Measurements from ENCODE around the gene CNGA3. TPM values are rescaled to one million over a fixed set of nuclear protein-coding genes. Genes with fewer than 3 reads are reported as not detected.

Gene CNGA3
- total RNA-seq: not detected

DNA sequence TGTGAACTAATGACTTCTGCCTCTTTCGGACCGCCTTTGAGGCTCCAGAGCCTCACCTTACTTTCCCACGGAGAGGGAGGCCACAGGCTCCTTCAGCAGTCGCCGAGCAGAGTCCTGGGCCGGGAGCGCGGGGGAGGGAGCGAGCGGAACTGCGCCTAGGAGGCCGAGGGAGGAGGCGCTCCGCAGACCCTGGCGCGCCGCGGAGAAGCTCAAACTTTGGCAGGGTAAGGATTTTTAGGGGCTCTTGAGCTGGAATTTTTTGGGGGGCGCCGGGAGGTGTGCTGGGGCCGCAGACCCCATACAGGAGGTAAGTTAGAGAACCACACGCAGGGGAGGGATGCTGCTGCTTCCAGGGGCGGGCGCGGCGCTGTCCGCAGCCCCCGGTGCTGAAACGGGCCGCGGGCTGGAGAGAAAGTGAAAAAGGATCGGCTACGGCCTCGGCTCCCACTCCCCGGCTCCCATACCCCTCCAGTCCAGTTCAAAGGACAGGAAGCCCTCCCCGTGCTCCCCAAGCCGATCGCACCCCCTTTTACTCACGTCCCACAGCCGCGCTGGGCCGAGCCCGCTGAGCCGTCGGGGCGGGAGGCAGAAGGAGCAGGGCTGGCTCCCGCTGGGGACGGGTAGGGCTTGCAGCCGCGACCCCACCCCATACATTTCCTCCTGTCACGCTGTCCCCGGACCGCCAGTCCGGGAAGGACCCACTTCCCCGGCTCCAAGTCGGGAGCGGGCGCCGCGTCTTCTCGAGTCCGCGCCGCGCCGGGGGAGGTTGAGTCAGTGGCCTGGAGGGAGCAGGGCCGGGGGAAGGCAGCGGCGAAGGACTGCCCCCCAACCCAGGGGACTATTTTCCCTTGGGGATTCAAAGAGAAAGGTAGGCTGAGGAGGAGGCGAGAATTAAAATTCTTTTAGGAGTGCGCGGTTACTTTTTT lies at the start of gene CNGA3:
CNGA3 (plus strand) TSS at position 146 of the 926 bp plus-strand sequence. CDS start 23,520 bp downstream, outside the sequence.

DNA sequence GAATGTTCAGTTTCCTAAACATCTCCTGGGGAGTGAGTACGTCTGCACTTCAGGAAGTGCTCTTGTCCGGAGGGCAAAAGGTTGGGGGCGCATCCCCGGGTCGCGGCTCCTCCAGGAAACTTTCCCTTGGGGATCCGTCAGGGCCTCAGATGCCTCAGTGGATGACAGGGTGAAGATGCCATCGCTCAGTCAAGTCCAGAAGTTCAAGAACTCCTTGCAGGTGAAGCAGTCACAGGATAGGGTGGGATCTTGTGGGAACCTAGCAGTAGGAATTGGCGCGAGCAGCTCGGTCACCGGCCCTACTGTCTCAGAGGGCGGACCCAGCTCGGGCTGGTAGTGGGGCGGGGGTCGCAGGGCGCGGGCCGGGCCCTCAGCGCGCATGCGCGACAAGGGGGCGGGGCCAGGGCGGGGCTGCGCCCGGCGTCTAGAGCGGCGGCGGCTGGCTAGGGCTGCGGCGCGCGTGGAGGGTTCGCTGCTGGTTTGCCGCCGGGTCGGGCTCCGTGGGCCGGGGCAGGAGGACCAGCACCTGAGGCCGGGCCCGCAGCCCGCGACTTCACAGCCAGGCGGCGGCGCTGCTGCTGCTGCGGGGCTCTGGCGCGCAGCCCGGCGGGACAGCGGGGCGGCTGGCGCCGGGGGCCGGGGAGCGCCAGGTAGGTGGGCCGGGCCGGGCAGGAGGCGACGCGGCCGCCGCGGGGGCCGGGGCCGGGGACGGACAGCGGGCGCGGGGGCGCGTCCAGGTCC lies 98.3 kb downstream of the CNGA3 start, which contains the start of gene INPP4A:
INPP4A (plus strand) TSS at position 423 of the 741 bp plus-strand sequence. CDS start 75,191 bp downstream, outside the sequence.

Other genes with a start within 250 kb of the CNGA3 start
- gene INPP4A, start 98.4 kb downstream of the CNGA3 start, total RNA-seq: 36.2 TPM

Data from metanephros (tissue), 1 donor.